Measurements from ENCODE around the gene RBM17. TPM values are rescaled to one million over a fixed set of nuclear protein-coding genes. Genes with fewer than 3 reads are reported as not detected.

The RBM17 gene
- total and polyA plus RNA-seq, 2 of the 4 experiments (the other 2 are of a cell fraction) = 24.6 to 56.7 TPM

DNA sequence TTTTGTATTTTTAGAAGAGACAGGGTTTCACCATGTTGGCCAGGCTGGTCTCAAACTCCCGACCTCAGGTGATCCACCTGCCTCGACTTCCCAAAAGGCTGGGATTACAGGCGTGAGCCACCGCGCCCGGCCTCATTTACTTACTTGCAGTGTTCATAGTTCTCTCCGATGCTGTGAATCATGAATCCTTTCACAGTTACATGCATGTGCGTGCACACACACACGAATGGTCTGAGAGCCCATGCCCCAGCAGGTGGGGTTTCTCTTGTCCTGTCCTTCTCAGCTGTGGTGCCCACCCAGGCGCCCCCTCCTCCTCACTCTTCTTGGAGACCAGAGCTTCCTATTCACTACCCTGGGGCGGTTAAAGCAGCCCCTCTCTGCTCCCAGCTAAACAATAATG, 50.6 kb downstream of the RBM17 start:
- Histone ChIP-seq H3K9me1 (ENCODE audit: insufficient read depth, low read length) (peaks cover 17% of the 10 kb centered on the region), H3K27me3 (ENCODE audit: control insufficient read depth, insufficient read depth, low read length) (no peaks in the 10 kb centered on the region), H3K36me3 (ENCODE audit: control insufficient read depth, insufficient read depth, low read length) (no peaks in the 10 kb centered on the region), H4K91ac (ENCODE audit: insufficient read depth, low read depth, low read length) (no peak overlapping the region), H4K20me1 (ENCODE audit: insufficient read depth, low read length) (0 out of 2 replicates have a peak, but pooled peaks cover 3% of the 10 kb centered on the region), H3K4ac (ENCODE audit: low read depth, low read length) (no peak overlapping the region), H3K4me3 (ENCODE audit: insufficient read depth, low read depth, low read length) (no peak overlapping the region), H4K8ac (ENCODE audit: low read depth in 2 of 2, low read length in 2 of 2) (no peak overlapping the region), H3K27ac (ENCODE audit: insufficient read depth, low read length) (no peak overlapping the region), H2BK5ac (ENCODE audit: low read depth, low read length, poor library complexity, severe bottlenecking) (no peak overlapping the region), H3K14ac (replicated peaks; ENCODE audit: low read depth, low read length) (no peak overlapping the region), H3K56ac (ENCODE audit: extremely low read depth, insufficient read depth, low read length) (no peak overlapping the region), H3K9ac (ENCODE audit: low read depth, low read length) (no peak overlapping the region), H3K4me1 (ENCODE audit: control insufficient read depth, insufficient read depth, low read length) (peaks cover 23% of the 10 kb centered on the region), H2AK5ac (ENCODE audit: low read depth, low read length) (no peak overlapping the region), H2BK15ac (ENCODE audit: low read depth, low read length) (no peak overlapping the region), H3K79me1 (ENCODE audit: low read depth in 1 of 2, low read length in 2 of 2) (peaks cover 0 to 18% of the 10 kb centered on the region in 2 experiments; a peak in 3 of 4 replicates), H2AFZ (replicated peaks; ENCODE audit: low read length, poor library complexity) (no peak overlapping the region), H4K5ac (ENCODE audit: low read depth, low read length) (no peak overlapping the region), H3K23ac (ENCODE audit: low read depth, low read length) (no peak overlapping the region), H2BK120ac (ENCODE audit: low read depth, low read length) (no peak overlapping the region), H2BK20ac (ENCODE audit: low read depth, low read length) (no peak overlapping the region), H3K18ac (ENCODE audit: low read depth, low read length) (no peak overlapping the region), H3K4me2 (ENCODE audit: low read depth, low read length) (no peak overlapping the region), H3K9me3 (ENCODE audit: control insufficient read depth, insufficient read depth, low read length) (no peaks in the 10 kb centered on the region), H2AK9ac (replicated peaks; ENCODE audit: low read depth, low read length, poor library complexity) (no peak overlapping the region)
- TF ChIP-seq CEBPB (IDR thresholded peaks at IDR 0.05; ENCODE audit: low read depth, low read length) = no peak
- no peak for TF ChIP-seq NFE2L2 (IDR thresholded peaks at IDR 0.05; ENCODE audit: low read depth, low read length)
- TF ChIP-seq FOS (IDR thresholded peaks at IDR 0.05; ENCODE audit: low read depth, low read length) = no peak
- TF ChIP-seq, protein P1, sequence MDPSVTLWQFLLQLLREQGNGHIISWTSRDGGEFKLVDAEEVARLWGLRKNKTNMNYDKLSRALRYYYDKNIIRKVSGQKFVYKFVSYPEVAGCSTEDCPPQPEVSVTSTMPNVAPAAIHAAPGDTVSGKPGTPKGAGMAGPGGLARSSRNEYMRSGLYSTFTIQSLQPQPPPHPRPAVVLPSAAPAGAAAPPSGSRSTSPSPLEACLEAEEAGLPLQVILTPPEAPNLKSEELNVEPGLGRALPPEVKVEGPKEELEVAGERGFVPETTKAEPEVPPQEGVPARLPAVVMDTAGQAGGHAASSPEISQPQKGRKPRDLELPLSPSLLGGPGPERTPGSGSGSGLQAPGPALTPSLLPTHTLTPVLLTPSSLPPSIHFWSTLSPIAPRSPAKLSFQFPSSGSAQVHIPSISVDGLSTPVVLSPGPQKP (IDR thresholded peaks at IDR 0.05; ENCODE audit: borderline replicate concordance, low read depth, low read length) = no peak
- TF ChIP-seq MAZ (IDR thresholded peaks at IDR 0.05; ENCODE audit: borderline replicate concordance, low read depth, low read length) = no peak
- no peak for TF ChIP-seq CHD1 (IDR thresholded peaks at IDR 0.05; ENCODE audit: low read depth, low read length)
- TF ChIP-seq POLR2A (IDR thresholded peaks at IDR 0.05; ENCODE audit: low read depth, low read length) = no peak
- no peak for TF ChIP-seq MAFK (IDR thresholded peaks at IDR 0.05; ENCODE audit: low read depth, low read length)
- no peak for TF ChIP-seq MXI1 (IDR thresholded peaks at IDR 0.05; ENCODE audit: borderline replicate concordance, low read depth, low read length)
- TF ChIP-seq, protein P2, sequence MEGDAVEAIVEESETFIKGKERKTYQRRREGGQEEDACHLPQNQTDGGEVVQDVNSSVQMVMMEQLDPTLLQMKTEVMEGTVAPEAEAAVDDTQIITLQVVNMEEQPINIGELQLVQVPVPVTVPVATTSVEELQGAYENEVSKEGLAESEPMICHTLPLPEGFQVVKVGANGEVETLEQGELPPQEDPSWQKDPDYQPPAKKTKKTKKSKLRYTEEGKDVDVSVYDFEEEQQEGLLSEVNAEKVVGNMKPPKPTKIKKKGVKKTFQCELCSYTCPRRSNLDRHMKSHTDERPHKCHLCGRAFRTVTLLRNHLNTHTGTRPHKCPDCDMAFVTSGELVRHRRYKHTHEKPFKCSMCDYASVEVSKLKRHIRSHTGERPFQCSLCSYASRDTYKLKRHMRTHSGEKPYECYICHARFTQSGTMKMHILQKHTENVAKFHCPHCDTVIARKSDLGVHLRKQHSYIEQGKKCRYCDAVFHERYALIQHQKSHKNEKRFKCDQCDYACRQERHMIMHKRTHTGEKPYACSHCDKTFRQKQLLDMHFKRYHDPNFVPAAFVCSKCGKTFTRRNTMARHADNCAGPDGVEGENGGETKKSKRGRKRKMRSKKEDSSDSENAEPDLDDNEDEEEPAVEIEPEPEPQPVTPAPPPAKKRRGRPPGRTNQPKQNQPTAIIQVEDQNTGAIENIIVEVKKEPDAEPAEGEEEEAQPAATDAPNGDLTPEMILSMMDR (conservative IDR thresholded peaks at IDR 0.05; ENCODE audit: low read depth, low read length) = no peak
- no peak for TF ChIP-seq RFX5 (IDR thresholded peaks at IDR 0.05; ENCODE audit: low read depth, low read length)
- no peak for TF ChIP-seq SMC3 (IDR thresholded peaks at IDR 0.05; ENCODE audit: low read depth, low read length)
- TF ChIP-seq, protein P3, sequence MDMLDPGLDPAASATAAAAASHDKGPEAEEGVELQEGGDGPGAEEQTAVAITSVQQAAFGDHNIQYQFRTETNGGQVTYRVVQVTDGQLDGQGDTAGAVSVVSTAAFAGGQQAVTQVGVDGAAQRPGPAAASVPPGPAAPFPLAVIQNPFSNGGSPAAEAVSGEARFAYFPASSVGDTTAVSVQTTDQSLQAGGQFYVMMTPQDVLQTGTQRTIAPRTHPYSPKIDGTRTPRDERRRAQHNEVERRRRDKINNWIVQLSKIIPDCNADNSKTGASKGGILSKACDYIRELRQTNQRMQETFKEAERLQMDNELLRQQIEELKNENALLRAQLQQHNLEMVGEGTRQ (IDR thresholded peaks at IDR 0.05; ENCODE audit: low read depth, low read length) = no peak
- no peak for TF ChIP-seq RAD21 (IDR thresholded peaks at IDR 0.05; ENCODE audit: low read length)
- no peak for TF ChIP-seq RCOR1 (IDR thresholded peaks at IDR 0.05; ENCODE audit: insufficient replicate concordance, low read length)
- no peak for TF ChIP-seq BHLHE40 (IDR thresholded peaks at IDR 0.05; ENCODE audit: low read depth, low read length)
- POLR2A ChIA-PET (ENCODE audit: unreplicated experiment) = no interaction called here
- CTCF ChIA-PET = no interaction called here
- in situ Hi-C loops (cut with MboI; ENCODE audit: low sequenced_read_pairs) = loop anchor here (25.0 kb wide), 1 partner anchor 623 kb away; no protein-coding TSS in a partner anchor
- DNase-seq = no peak
- intact Hi-C loops (cut with micrococcal nuclease) = no loop called here
- WGBS, 2 experiments (ENCODE audit: extremely low coverage in 2 of 2, insufficient read length in 1 of 2) = 93% methylated on average over 7 of the region's 11 CpGs; no CpG with 5 or more reads in 1 of the 2 experiments
- no peak for ATAC-seq (ENCODE audit: low read depth)
- BruUV-seq (replicated peaks) = no TSS peak
- dilution Hi-C loops (cut with HindIII; ENCODE audit: low sequenced_read_pairs, unreplicated experiment) = no loop called here

Data from IMR-90 (cell line).